Activated naive CD4-positive, alpha-beta T cell treated with Interleukin-2 at 50 U/mL for 16 hours (primary cell): ENCODE results near the gene VSIG10.

ENCODE experiments used
- DNase-seq: peaks from one replicate; pipeline ENCODE4 v3.0.0-alpha.2; 2020

VSIG10 gene

DNA sequence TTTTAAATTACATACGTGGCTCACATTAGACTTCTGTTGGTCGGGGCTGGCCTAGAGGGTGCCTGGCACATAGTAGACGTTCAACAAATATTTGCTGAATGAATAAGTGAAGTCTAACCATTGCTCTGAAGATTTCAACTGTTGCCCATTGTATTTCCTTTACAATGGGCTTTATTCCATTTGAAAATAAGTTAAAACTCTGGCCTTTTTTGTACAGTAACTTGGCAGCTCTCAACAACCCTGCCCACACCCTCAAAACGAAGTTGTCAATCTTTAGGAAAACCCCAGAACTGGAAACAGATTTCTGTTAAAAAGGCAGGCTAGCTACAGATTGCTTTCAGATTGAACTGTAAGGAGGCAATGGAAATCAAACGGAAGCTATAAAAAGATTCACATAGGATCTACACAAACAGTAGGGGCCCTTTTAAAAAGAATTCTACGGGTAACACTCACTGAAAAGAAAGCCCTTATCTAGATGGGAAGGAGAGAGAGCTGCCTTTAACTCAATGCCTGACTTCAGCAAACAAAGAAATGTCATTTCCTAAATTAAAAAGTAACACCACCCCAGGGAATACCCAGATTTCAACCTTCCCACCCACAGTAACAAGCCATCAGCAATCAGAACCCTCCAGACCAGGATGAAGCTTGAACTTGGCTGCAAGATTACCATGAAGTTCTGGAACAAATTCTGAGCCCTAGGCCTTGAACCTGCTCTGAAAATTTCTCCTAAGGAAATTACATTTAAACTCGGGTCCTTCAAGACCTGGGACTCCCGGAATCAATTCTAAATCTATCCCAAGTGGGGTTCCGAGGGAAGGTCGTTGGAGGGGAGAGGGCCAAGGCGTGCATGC is 44.2 kb downstream of the VSIG10 start:
- no peak for DNase-seq

DNA sequence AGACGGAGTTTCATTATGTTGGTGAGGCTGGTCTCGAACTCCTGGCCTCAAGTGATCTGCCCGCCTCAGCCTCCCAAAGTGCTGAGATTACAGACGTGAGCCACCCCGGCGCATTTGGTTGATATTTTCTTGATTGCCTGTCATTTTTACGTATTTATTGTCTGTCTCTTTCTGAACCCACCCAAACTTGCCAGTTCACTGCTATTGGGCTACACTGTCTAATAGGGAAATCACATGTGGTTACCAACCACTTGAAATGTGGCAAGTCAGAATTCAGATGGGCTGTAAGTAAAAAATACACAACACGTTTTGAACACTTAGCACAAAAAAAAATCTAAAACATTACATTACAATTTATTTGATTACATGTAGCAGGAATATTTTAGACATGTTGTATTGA is 44.9 kb downstream of the VSIG10 start:
- no peak for DNase-seq

DNA sequence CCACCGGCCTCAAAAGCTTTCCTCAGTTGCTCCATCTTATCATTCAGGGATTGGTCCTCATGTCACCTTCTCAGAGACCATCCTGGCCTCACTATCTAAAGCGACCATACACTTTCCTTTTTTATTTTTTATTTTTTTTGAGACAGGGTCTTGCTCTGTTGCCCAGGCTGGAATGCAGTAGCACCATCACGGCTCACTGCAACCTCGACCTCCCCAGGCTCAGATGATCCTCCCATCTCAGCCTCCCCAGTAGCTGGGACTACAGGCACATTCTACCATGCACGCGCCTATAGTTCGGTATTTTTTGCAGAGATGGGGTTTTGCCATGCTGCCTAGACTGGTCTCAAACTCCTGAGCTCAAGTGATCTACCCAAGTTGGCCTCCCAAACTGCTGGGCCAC is 45.6 kb downstream of the VSIG10 start:
- no peak for DNase-seq

DNA sequence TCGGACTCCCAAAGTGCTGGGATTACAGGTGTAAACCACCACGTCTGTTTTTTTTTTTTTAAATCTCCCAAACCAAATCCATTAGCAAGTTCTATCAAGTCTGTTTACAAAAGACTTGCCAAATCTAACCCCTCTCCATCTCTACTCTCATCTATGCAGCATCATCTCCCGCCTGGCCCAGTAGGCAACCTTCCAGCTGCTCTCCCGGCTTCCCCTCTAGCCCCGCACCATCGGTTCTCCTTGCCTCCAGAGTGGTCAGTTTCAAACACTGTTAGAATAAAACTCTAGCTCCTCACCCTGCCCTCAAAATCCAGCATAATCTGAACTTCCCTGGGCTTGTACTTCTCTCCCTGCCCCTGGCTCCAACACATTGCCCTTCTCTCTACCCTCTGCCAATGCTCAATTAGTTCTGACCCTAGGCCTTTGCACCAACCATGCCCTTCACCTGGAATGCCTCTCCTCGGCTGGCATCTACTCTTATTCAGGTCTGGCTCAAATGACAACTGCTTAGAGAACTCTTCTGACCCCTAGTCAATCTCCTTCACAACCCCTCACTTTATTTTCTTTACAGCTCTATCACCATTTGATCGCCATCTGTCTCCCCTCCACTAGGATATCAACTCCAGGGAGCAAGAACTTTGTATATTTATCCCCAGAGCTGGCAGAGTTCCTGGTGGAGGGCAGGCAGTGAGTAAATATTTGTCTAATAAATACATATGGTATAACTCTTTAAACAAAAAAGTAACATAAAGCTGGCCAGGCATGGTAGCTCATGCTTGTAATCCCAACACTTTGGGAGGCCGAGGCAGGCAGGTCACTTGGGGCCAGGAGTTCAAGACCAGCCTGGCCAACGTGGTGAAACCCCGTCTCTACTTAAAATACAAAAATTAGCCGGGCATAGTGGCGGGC is 47.7 kb downstream of the VSIG10 start:
- DNase-seq: no peak

DNA sequence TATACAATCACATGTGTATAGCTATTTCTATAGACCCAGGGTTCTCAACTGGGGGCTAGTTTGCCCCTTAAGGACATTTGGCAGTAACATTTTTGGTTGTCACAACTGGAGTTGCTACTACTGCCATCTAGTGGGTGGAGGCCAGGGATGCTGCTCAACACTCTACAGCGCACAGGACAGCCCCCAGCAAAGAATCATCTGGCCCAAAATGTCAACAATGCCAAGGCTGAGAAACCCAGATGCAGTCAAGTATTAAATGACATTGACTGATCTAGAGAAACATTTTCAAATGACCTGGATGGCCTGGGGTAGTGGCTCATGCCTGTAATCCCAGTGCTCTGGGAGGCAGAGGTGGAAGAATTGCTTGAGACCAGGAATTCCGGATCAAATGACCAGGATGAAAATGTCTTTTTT is 48.7 kb downstream of the VSIG10 start:
- DNase-seq: peak; percentile 79

DNA sequence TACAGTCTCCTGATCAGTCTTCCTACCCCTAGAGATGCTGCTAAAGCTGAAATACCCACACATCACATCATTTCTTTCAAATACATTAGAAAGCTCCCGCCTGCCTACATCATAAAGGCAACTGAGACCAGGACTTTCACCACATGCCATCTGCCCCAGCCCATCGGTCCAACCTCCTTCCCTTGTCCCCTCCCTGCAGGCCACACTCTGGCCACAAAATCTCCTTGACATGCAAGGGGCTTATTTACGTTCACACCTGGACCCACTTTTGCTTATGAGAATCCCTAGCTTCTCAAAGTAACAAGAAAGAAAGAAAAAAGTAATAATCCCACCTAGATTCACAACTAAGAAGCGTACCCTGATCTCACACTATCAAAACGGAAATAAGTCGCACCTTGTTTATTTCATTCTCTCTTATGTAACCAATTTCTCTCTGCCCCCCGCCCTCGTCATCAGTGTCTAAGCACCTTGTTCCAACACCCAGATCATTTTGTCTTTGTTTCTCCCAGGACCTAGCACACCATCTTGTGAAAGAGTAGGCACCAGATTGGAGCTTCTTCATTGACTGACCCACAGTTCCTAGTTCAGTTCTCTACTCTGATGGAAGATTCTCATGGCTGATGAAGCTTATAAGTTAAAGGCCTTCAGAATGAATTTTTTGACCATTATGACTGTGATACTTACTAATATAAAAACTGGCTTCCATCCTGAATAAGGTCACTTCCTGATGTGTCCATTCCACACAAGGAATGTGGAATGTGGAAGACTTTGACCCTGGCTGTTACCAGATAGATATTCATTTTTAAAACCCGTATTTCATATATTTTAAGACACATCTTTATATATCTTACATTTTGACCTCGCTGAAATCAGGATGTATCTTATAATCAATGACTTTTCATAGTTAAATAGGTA is 50.5 kb downstream of the VSIG10 start:
- no peak for DNase-seq

DNA sequence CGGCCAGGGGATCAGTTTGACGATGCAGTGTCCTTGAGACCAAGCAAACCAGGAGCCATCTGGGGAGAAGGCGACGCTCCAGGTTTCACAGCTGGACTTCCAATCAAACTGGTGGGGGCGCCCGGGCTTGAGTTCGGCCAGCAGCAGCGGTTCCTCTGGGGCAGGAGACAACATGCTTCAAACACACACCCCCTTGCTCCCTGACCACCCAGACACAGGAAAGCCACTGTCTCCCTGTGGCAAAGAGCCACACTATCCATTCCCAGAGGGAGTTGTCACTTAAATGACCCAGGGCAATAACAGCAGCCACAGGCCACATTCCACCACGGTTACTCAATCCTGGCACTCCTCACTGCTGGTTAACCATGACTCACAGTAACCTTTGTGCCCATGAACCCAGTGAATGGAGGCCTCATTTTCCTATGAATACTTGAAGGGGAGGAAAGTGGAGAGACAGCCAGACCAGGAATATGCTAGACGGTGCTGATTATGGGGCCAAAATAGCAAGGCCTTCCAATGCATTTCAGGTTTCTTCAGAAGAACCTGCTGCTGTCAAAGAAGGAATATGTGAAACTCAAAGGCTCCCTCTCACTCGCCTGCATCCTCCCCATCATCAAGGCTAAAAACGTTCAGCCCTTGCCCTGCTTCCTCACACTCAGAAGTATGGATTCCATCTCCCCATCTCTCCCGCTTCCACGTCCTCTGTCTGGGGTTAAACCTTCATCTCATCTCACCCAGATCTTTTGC is 51.3 kb downstream of the VSIG10 start:
- DNase-seq: no peak

DNA sequence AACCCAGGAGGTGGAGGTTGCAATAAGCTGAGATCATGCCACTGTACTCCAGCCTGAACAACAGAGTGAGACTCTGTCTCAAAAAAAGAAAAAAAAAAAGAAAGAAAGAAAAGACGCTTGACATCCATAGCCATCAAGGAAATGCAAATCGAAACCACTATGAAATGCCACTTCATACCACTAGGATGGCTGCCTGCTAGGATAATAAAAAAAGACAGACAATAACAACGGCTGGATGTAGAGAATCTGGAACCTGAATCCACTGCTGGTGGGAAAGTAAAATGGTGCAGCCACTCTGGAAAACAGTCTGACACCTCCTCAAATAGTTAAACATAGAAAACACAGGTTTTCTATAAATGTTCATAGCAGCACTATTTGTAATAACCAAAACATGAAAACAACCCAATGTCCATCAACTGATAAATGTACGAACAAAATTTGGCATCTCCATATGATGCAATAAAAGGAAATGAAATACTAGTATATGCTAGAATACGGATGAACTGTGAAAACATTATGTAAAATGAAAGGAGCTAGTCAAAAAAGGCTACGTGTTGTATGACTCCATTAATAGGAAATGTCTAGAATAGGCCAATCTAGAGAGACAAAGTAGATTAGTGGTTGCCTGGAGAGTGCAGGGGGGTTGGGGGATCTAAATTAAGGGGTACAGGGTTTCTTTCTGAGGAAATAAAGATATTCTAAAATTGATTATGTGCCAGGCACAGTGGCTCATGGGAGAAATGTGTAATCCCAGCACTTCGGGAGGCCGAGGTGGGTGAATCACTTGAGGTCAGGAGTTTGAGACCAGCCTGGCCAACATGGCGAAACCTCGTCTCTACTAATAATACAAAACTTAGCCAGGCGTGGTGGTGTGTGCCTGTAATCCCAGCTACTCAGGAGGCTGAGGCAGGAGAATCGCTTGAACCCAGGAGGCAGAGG is 52.6 kb downstream of the VSIG10 start:
- no peak for DNase-seq

DNA sequence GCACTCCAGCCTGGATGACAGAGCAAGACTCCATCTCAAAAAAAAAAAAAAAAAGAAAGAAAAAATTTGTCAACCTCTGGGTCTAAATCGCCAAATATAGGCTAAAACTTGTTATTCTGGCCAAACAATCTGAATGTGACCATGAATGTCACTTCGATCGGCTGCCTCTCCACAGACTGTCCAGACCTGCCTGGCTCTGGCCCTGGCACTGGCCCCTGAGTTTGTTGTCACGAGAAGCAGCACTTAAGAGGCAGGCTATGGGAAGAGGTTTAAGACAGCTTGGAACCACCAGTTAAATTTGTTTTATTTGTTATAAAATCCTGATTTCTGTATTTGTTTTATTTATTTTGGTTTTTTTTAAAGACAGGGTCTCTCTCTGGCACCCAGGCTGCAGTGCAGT is 57.4 kb downstream of the VSIG10 start:
- DNase-seq: no peak

DNA sequence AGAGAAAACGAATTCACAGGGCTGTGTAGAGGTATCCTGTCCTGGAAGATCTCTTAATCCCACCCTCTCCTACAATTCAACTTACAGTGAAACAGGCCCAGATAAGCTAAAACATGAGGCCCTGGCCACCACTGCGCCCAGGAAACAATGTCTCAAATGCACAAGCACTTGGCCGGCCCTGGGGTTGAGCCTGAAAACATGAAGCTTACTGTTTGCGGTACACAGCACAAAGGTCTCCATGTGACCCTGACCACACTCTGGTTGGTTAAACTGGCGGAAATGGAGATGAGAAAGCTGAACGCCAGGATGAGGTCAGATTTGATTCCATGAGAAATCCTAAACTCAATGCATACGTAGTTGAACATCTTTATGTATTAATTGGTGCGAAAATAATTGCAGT is 59.2 kb downstream of the VSIG10 start:
- no peak for DNase-seq

DNA sequence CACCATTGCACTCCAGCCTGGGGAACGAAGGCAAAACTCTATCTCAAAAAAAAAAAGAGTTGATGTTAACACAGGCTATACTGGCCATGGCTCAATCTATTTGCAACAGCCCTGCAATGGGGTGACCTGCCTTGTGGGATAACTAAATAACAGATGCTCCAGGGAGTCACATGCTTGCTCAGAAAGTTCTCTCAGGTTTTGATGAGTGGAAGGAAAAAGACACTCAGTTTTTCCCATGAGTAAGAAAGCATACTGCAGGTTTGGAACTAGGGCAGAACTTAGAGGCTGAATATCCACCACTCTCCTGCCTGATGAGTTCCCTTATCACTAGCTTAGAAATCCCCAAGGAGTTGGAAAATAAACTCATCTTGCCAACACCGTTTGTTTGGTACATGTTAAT is 59.7 kb downstream of the VSIG10 start:
- no peak for DNase-seq

DNA sequence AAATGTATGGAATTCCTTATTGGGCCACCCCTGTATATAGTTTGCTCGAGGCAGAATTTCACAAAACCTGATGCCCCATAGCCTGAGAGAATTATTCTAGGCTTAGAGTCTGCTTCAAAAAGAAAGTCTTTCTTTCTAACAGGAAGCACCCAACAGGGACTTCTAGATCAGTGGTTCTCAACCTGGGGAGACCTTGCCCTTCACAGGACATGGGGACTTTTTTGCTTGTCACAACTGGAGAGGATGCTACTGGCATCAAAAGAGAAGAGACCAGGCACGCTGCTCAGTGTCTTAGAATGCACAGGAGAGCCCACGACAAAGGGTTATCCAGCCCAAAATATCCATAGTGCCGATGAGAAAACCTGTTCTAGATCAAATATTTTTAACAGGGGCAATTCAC is 61.7 kb downstream of the VSIG10 start:
- no peak for DNase-seq

DNA sequence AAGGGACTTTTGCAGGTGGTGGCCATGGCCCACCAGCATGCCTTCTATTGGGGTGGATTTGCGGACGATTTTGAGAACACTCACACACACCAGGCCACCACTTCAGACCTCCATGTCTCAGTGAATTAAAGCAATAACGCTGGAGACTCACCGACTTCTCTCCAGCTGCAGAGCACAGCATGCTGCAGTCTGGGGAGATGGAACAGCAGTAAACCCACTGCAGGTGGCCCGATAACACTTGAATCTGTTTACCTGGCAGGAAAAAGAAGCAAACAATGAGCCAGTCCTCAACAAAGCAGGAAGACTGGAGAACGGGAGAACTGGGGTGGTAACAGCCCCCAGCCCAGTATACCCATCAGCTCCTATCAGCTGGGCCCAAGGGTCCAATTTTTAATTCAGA is 65.7 kb downstream of the VSIG10 start:
- DNase-seq: no peak

DNA sequence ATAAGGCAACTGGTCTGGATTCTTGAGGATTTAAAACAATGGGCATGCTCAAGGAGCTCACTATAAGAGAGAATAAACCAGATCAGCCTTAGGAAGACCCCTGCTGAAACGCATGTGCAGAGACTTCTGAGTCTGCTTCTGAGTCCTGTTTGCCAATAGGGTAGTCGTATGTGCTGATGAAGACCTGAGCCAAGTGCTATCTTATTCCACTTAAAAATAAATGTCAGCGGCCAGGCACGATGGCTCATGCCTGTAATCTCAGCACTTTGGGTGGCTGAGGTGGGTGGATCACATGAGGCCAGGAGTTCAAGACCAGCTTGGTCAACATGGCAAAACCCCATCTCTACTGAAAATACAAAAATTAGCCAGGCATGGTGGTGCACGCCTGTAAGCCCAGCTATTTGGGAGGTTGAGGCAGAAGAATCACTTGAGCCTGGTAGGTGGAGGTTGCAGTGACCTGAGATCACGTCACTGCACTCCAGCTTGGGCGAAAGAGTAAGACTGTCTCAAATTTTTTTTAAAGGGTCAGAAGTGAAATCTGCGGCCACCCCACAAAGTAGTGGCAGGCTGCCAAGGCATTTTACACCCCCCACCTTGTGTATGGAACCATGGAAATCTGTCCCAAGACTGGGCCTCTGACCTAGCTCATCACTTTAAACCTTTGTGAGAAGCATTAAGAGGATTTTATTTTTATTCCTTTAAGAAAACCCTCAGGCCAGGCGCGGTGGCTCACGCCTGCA is 67.0 kb downstream of the VSIG10 start:
- DNase-seq: no peak

DNA sequence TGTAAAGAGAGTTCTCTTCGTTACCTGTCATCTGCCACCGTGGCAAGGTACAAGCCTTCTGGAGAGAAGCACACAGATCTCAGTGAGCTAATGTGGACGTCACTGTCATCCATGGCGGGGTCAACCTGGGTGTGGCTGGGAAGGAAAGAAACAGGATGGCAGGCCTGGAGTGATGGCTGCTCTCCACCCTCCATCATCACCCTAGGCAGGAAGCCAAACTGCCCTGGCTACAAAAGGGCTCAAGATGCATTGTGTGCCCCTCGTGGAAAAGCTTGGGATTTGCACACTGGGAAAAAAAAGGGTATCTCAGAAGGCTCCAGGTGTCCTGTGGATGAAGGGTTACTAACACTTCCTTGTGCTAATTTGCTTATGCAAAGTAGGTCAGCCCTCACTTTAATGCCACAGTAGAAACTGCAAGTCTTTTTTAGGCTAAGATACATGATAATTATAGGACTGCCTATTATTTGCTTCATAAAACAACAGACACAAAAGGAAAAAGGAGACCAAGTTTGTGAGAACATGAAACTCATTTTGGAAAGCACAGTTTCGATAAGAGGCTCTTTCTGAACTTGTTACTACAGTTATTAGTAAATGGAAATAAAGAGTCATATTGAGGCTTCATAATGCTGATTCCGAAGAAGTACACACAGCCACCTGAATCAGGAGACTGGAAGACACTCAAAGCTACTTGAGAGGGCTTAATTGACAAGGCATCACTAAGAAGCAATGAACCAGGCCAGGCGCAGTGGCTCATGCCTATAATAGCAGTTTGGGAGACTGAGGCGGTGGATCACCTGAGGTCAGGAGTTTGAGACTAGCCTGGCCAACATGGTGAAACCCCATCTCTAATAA is 68.4 kb downstream of the VSIG10 start:
- peak; percentile 27 for DNase-seq

DNA sequence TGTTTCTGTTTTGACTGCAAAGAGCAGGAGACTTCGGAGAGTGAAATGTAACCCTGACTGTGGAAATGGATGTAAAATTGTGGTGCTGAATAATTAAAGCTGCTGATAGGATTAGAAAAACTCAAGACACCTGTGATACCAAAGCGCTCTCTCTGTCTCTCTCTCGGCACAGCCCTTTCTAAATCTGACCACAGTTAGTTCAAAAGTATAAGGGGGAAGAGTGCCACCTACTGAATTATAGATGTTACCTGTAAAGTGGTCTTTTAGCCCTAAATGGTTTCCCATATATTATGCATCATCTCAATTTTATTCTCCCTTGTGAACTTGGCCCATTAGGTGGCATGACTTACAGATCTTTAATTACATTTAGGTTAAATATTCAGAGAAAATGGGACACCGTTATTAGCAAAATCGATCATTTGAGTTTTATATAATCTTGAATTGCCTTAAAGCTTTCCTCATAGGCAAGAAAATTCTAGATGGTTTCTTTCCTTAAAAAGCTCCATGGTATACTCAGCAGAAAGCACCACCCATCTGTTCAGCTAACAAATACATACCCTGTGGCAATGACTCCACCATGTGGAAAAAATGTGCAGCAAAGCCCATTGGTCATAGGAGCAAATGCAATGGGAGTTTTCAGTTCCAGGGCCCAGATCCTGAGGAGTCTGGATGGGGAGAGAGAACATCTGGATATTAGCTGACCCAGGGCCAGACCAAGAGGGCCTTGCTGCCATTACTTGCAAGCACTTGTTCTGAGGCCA is 69.2 kb downstream of the VSIG10 start:
- DNase-seq: no peak

DNA sequence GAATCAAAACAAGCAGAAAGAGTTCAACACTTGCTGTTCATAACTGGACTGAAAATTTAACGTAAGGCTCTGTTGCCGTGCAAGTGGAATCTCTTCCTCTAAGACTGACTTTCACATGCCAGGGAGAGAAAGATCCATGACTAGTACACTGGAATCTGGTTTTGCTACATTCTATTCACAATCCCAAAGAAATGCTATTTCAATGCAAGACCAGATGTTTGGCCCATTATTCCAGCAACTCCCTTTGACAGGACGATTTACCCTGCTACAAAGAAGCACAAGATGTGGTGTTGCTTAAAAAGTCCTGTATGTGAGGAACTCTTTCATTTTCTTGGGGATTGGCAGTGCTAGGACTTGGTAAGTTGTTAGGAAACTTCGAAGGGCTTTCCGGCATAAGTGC is 69.9 kb downstream of the VSIG10 start:
- DNase-seq: no peak

DNA sequence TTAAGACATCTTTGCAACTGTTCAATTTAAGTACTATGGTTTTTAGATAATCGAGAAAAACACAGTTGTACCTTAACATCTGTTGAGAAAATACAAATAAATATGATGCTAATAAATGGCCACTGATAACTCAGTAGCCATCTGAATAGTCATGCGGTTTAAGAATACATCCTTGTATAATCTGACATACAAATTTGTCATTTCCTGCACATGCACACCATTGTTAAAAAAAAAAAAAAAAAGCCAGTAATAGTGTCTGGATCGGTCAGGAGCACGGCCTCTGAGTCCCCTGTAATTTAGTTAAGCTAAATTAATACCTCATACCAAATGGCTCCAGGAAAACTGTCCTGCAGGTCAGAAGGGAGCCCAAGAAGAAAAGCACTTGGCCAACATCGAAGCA is 70.5 kb downstream of the VSIG10 start:
- DNase-seq: no peak

DNA sequence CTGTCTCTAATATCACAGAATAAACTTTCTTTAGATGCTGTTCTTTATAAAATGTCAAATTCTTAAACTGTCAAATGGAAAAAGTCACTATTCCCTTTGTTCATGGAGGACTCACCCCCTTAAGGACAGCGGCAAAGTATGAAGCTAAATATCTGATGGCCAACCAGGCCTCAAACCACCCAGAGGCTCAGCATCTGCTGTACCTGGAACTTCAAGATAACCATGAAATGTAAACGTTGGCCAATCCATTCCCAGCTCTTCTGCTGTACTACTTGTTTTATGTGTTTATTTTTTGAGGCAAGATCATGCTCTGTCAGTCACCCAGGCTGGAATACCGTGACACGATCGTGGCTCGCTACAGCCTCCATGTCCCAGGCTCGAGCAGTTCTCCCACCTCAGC is 71.6 kb downstream of the VSIG10 start:
- no peak for DNase-seq
